AG09319 (cell line): ENCODE measurements around the gene PIGU.

Experiments used
- DNase-seq: peaks from one replicate; pipeline ENCODE4 v3.0.0-alpha.2; 2010; ENCODE audit warnings: low read depth; ENCODE audit errors: extremely low read depth
- TF ChIP-seq, protein P1 (sequence below): IDR thresholded peaks from 2 replicates; pipeline ENCODE4 v1.5.1; 2011; ENCODE audit warnings: low read depth, mild to moderate bottlenecking, inconsistent platforms, low read length, moderate library complexity

PIGU gene

DNA sequence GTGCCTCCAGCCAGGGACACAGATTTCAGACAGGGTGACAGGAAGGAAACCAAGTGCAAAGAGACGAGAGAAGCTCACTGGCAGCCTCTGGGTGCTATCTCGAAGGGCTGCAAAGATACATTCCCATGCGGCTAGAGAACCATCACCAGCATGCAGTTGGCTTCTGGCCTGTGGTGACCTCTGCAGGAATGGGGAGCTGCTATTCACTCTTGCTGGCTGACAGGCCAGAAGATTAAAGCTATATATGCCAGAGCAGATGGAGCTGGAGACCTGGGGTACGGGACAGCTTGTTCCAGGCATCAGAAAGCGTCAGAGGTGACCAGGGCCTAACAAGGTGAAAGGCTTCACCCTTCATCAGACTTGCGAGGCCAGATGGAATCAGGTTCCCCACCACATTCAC is 98.4 kb downstream of the PIGU start:
- TF ChIP-seq, protein P1, sequence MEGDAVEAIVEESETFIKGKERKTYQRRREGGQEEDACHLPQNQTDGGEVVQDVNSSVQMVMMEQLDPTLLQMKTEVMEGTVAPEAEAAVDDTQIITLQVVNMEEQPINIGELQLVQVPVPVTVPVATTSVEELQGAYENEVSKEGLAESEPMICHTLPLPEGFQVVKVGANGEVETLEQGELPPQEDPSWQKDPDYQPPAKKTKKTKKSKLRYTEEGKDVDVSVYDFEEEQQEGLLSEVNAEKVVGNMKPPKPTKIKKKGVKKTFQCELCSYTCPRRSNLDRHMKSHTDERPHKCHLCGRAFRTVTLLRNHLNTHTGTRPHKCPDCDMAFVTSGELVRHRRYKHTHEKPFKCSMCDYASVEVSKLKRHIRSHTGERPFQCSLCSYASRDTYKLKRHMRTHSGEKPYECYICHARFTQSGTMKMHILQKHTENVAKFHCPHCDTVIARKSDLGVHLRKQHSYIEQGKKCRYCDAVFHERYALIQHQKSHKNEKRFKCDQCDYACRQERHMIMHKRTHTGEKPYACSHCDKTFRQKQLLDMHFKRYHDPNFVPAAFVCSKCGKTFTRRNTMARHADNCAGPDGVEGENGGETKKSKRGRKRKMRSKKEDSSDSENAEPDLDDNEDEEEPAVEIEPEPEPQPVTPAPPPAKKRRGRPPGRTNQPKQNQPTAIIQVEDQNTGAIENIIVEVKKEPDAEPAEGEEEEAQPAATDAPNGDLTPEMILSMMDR, result no peak
- no peak for DNase-seq

DNA sequence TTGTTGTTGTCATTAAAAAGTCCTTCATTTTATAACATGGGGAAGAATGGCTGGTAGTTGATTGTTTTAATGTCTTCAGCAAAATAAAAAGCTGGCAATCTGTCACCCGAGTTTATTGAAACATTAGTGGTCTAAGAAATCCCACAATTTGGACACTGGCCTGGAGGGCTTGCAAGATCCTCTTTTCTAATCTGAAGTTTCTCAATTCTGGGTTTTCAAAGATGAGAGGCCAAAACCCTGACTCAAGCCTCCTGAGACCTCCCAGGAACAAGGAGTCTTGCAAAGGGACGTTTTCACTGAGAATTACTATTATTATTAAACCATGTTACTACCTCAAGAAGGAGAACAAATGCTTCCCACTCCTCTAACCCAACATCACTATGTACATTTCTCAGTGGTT is 98.9 kb downstream of the PIGU start:
- TF ChIP-seq, protein P1, result no peak
- DNase-seq, result no peak

DNA sequence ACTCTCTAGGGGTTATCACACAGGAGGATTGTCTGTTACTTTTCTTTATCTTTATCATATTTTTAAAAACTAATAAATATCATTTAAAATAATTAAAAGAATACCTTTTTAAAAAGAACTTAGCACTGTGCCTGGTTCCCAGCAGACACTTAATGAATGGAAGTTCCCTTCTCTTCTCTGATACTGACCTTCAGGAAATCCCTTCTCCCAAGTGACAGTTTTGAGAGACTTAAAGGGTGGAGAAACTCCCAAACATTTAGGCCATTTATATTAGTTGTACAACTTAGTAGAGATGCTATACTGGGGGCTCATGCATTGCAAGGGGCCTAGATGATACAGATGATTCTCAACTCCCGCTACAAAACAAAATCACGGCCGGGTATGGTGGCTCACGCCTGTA is 99.8 kb downstream of the PIGU start:
- no peak for DNase-seq
- TF ChIP-seq, protein P1, result no peak

DNA sequence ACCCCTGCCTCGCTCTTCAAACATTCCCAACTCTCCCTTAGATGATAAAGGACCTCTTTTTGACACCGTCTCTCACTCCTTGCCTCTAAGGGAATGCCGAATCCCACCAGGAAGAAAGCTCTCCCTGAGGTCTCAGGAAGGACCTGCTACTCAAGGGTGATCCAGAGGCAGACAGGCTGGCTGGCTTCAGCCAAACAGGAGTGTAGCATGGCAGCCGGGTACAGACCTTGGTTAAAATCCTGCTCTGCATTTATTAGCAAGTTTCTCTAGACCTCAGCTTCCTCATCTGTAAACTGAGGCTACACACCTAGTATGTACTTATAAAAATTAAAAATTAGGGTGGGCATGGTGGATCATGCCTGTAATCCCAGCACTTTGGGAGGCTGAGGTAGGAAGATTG is 101.1 kb downstream of the PIGU start:
- TF ChIP-seq, protein P1, result no peak
- DNase-seq, result no peak

DNA sequence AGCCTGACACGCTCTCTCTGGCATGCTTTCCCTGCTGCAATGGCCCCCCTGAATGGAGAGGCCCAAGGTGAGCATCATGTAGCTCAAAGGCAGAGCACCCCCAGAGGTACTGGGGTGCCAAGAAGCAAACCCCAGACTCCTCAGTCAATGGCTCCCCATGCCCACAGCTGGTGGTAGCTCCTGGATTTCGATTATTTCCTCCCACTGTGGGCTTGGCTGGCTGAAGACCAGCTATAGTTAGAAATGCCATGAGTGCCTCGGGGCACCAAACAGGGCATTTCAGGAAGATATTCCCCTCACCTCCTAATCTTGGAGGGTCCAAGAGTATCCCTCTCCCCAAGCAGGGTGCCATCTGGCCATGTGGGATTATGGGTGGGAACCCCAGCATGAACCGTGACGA is 101.6 kb downstream of the PIGU start:
- no peak for DNase-seq

DNA sequence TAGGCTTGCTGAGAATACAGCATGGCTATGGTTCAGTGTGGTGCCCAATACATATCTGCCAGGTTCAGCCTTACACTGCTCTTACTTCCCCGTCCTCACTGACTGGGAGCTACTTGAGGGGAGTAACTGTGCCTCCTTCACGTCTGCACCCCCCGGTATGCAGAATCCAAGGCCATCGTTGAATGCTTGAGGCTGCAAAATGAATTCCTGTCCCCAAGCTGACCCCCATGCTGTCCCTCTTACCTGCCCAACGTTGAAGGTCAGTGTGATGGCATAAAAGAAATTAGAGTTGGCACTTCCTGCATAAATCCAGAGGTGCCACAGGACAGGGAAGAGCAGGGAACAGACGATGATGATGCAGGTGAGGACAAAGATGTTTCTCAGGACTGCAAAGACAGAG is 102.0 kb downstream of the PIGU start:
- TF ChIP-seq, protein P1, result no peak
- DNase-seq, result no peak

More for the DNA sequence above, 101.6 kb downstream of the PIGU start:
- TF ChIP-seq, protein P1, result no peak

DNA sequence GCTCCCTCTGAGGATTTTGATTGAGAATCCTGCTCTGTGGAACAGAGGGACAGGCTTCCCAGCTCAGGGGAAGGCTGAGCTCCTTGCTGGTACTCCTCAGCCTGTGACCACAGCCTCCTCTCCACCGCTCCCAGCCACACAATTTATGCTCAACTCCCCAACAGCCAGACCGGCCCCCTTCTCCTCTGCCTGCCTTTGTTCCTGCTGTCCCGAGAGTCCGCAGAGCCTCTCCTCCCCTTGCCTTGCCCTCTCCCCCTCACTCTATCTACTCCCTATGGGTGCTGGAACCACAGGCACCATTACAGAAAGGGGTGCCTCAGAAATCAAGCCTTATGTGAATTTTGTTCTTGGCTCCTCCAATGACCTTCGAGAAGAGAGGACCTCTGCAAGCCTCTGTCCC is 102.5 kb downstream of the PIGU start:
- TF ChIP-seq, protein P1, result no peak
- no peak for DNase-seq
